H9 (cell line): ENCODE measurements around the gene PARVB. TPM values are rescaled to one million over a fixed set of nuclear protein-coding genes. Genes with fewer than 3 reads are reported as not detected.
A peak's percentile ranks its signal among the peaks of the same experiment; 100 is the strongest.

Source experiments
- DNase-seq: peaks from one replicate; pipeline ENCODE4 v3.0.0-alpha.2; 2017
- H2AFZ ChIP-seq: one replicate; pipeline ENCODE4 v1.6.1; 2013; ENCODE audit warnings: mild to moderate bottlenecking, low read length, control low read depth, moderate library complexity
- H2AK5ac ChIP-seq: 2 replicates; pipeline ENCODE4 v1.6.1; 2013; ENCODE audit warnings: low read length, control low read depth, mixed read lengths; ENCODE audit not compliant: insufficient read length
- H2BK120ac ChIP-seq: one replicate; pipeline ENCODE4 v1.6.1; 2013; ENCODE audit warnings: low read depth, mild to moderate bottlenecking, low read length, control low read depth, inconsistent platforms; ENCODE audit not compliant: poor library complexity, severe bottlenecking
- H2BK12ac ChIP-seq: 2 replicates; pipeline ENCODE4 v1.6.1; 2013; ENCODE audit warnings: low read length, control low read depth, mixed read lengths, low read depth; ENCODE audit not compliant: insufficient read length
- H2BK15ac ChIP-seq: 2 replicates; pipeline ENCODE4 v1.6.1; 2013; ENCODE audit warnings: low read depth, low read length, control low read depth
- H2BK20ac ChIP-seq: one replicate; pipeline ENCODE4 v1.6.1; 2013; ENCODE audit warnings: low read depth, mild to moderate bottlenecking, low read length, control low read depth, inconsistent platforms; ENCODE audit not compliant: poor library complexity, severe bottlenecking
- H2BK5ac ChIP-seq: 2 replicates; pipeline ENCODE4 v1.6.1; 2013; ENCODE audit warnings: low read length, control low read depth, mixed read lengths; ENCODE audit not compliant: insufficient read length
- H3K14ac ChIP-seq: 2 replicates; pipeline ENCODE4 v1.6.1; 2013; ENCODE audit warnings: low read length, control low read depth; ENCODE audit not compliant: insufficient read depth
- H3K18ac ChIP-seq: 2 replicates; pipeline ENCODE4 v1.6.1; 2013; ENCODE audit warnings: low read depth, mild to moderate bottlenecking, mixed read lengths, low read length, control low read depth; ENCODE audit not compliant: insufficient read length
- H3K23ac ChIP-seq: 2 replicates; pipeline ENCODE4 v1.6.1; 2013; ENCODE audit warnings: low read length, control low read depth, mixed read lengths, low read depth; ENCODE audit not compliant: insufficient read length
- H3K23me2 ChIP-seq: 2 replicates; pipeline ENCODE4 v1.6.1; 2013; ENCODE audit warnings: low read depth, mild to moderate bottlenecking, mixed read lengths, low read length, control low read depth; ENCODE audit not compliant: insufficient read length, poor library complexity, severe bottlenecking
- H3K27ac ChIP-seq: 2 replicates; pipeline ENCODE4 v1.5.1; 2013; ENCODE audit warnings: low read length, control low read depth, mixed read lengths, low read depth; ENCODE audit not compliant: insufficient read length
- H3K27me3 ChIP-seq: 2 replicates; pipeline ENCODE4 v1.6.1; 2013; ENCODE audit warnings: low read length, control low read depth, inconsistent platforms; ENCODE audit not compliant: insufficient read depth
- H3K4ac ChIP-seq: 2 replicates; pipeline ENCODE4 v1.6.1; 2013; ENCODE audit warnings: low read depth, mild to moderate bottlenecking, control low read depth, inconsistent platforms, low read length, moderate library complexity
- H3K4me1 ChIP-seq: 2 replicates; pipeline ENCODE4 v1.6.1; 2013; ENCODE audit warnings: low read length, control low read depth, inconsistent platforms; ENCODE audit not compliant: insufficient read depth
- H3K4me2 ChIP-seq: 2 replicates; pipeline ENCODE4 v1.6.1; 2013; ENCODE audit warnings: low read length, control low read depth, mixed read lengths; ENCODE audit not compliant: insufficient read length, insufficient read depth
- H3K56ac ChIP-seq: 2 replicates; pipeline ENCODE4 v1.6.1; 2013; ENCODE audit warnings: low read depth, mild to moderate bottlenecking, mixed read lengths, low read length, control low read depth; ENCODE audit not compliant: insufficient read length
- H3K79me1 ChIP-seq: 2 replicates; pipeline ENCODE4 v1.6.1; 2013; ENCODE audit warnings: low read depth, mild to moderate bottlenecking, moderate library complexity, low read length, control low read depth, inconsistent platforms; ENCODE audit not compliant: insufficient read depth, poor library complexity, severe bottlenecking
- H3K79me2 ChIP-seq: 2 replicates; pipeline ENCODE4 v1.6.1; 2013; ENCODE audit warnings: low read length, control low read depth, inconsistent platforms; ENCODE audit not compliant: insufficient read depth
- H3K9ac ChIP-seq: 2 replicates; pipeline ENCODE4 v1.6.1; 2013; ENCODE audit warnings: low read length, control low read depth, mixed read lengths; ENCODE audit not compliant: insufficient read length; ENCODE audit errors: extremely low read depth
- H3K9me3 ChIP-seq: one replicate; pipeline ENCODE4 v1.6.1; 2013; ENCODE audit warnings: low read depth, low read length, inconsistent platforms; ENCODE audit not compliant: control insufficient read depth
- H3T11ph ChIP-seq: one replicate; pipeline ENCODE4 v1.6.1; 2013; ENCODE audit warnings: mild to moderate bottlenecking, low read length, control low read depth, inconsistent platforms
- H4K20me1 ChIP-seq: one replicate; pipeline ENCODE4 v1.6.1; 2013; ENCODE audit not compliant: control insufficient read depth, insufficient read length, insufficient read depth
- H4K5ac ChIP-seq: 2 replicates; pipeline ENCODE4 v1.6.1; 2013; ENCODE audit warnings: low read depth, mild to moderate bottlenecking, mixed read lengths, low read length, control low read depth; ENCODE audit not compliant: insufficient read length
- H4K8ac ChIP-seq: replicated peaks from 2 replicates; pipeline ENCODE4 v1.6.1; 2013; ENCODE audit warnings: low read length, control low read depth, mixed read lengths, low read depth; ENCODE audit not compliant: insufficient read length
- H4K91ac ChIP-seq: 2 replicates; pipeline ENCODE4 v1.6.1; 2013; ENCODE audit warnings: low read depth, mild to moderate bottlenecking, moderate library complexity, mixed read lengths, low read length, control low read depth; ENCODE audit not compliant: insufficient read length
- H3K27ac Mint-ChIP-seq, 3 experiments: 2 replicates in 2 of 3; 3 replicates in 1 of 3; pipeline ENCODE4 v1.8.0; 2020 to 2021; ENCODE audit warnings: mixed read lengths in 3 of 3, mild to moderate bottlenecking in 1 of 3, moderate library complexity in 1 of 3
- H3K27me3 Mint-ChIP-seq: 2 replicates; pipeline ENCODE4 v1.8.0; 2021; ENCODE audit warnings: low read depth, mild to moderate bottlenecking, moderate library complexity, mixed read lengths
- H3K36me3 Mint-ChIP-seq, 3 experiments: 2 replicates in 2 of 3; 3 replicates in 1 of 3; pipeline ENCODE4 v1.8.0; 2020 to 2021; ENCODE audit warnings: low read depth in 3 of 3, mixed read lengths in 3 of 3; ENCODE audit not compliant: insufficient read depth in 1 of 3
- H3K4me1 Mint-ChIP-seq, 2 experiments: 2 replicates each; pipeline ENCODE4 v1.8.0; 2020; ENCODE audit warnings: mixed read lengths in 2 of 2
- H3K4me3 Mint-ChIP-seq, 2 experiments: 2 replicates in 1 of 2; 3 replicates in 1 of 2; pipeline ENCODE4 v1.8.0; 2020 to 2021; ENCODE audit warnings: mild to moderate bottlenecking in 2 of 2, mixed read lengths in 2 of 2, moderate library complexity in 1 of 2
- H3K9me3 Mint-ChIP-seq, 2 experiments: 2 replicates in 1 of 2; 3 replicates in 1 of 2; pipeline ENCODE4 v1.8.0; 2020; ENCODE audit warnings: mild to moderate bottlenecking in 2 of 2, mixed read lengths in 2 of 2, moderate library complexity in 1 of 2
- WGBS: extraction: QIAGEN DNeasy Blood & Tissue Kit; methylation state at CpG from one replicate; pipeline ENCODE4 v1.1.7; 2013; ENCODE audit warnings: missing lambda C conversion rate, low lambda C conversion rate, mixed read lengths; ENCODE audit not compliant: insufficient read length; ENCODE audit errors: extremely low coverage; 5-methylcytosine and 5-hydroxymethylcytosine counted together
- total RNA-seq: library from RNA; stranded (reverse); gene quantifications from 2 replicates; pipeline ENCODE4 v1.2.1, GENCODE V29; 2021
- TF ChIP-seq, protein P1 (sequence below): fragments of 200-600 bp; sonication (generic); conservative IDR thresholded peaks from 3 replicates; pipeline ENCODE4 v1.8.0; 2021; ENCODE audit warnings: antibody characterized with exemption, mild to moderate bottlenecking

PARVB gene
- total RNA-seq, 1 experiment from 2014 or later = 15.6 TPM

DNA sequence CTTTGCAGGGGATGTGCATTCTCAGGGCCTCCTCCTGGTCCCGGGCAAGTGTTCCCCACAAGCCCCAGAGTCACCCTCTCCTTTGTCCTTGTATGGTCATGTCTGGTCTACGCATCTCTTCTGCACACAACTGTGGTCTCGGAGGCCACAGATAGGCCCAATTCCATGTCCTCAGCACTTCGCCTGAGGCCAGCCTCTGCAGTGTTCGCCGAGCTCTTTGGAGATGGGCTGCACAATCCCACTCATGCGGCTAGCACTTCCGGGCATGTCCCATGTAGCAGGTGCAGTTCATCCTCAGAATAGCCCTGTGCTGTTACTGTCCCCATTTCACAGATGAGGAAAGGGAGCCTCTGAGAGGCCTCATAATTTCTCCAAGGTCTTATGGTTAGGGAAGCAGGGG lies 164.2 kb downstream of the PARVB start:
- Histone ChIP-seq H3K79me2 (no peaks in the 10 kb centered on the region), H3K23ac (no peak overlapping the region), H3K56ac (no peak overlapping the region), H3K4ac (no peak overlapping the region), H2BK120ac (no peak overlapping the region), H3K4me1 (no peaks in the 10 kb centered on the region), H4K91ac (no peak overlapping the region), H4K5ac (no peak overlapping the region), H3K4me2 (no peak overlapping the region), H3K27ac (no peak overlapping the region), H3K18ac (no peak overlapping the region), H3K23me2 (no peaks in the 10 kb centered on the region), H3K9me3 (no peaks in the 10 kb centered on the region), H3K79me1 (no peaks in the 10 kb centered on the region), H4K8ac (no peak overlapping the region), H2AFZ (no peak overlapping the region), H2BK12ac (no peak overlapping the region), H4K20me1 (no peaks in the 10 kb centered on the region), H2AK5ac (no peak overlapping the region), H2BK20ac (no peak overlapping the region), H2BK5ac (no peak overlapping the region), H3K14ac (no peak overlapping the region), H3T11ph (no peak overlapping the region), H3K27me3 (no peaks in the 10 kb centered on the region), H2BK15ac (no peak overlapping the region), H3K9ac (no peak overlapping the region)
- H3K27me3 Mint-ChIP-seq = peaks cover 5% of the 10 kb centered on the region
- H3K9me3 Mint-ChIP-seq = no peaks in the 10 kb centered on the region
- no CpG with 5 or more reads among the region's 8 CpGs for WGBS
- DNase-seq = no peak
- TF ChIP-seq, protein P1, sequence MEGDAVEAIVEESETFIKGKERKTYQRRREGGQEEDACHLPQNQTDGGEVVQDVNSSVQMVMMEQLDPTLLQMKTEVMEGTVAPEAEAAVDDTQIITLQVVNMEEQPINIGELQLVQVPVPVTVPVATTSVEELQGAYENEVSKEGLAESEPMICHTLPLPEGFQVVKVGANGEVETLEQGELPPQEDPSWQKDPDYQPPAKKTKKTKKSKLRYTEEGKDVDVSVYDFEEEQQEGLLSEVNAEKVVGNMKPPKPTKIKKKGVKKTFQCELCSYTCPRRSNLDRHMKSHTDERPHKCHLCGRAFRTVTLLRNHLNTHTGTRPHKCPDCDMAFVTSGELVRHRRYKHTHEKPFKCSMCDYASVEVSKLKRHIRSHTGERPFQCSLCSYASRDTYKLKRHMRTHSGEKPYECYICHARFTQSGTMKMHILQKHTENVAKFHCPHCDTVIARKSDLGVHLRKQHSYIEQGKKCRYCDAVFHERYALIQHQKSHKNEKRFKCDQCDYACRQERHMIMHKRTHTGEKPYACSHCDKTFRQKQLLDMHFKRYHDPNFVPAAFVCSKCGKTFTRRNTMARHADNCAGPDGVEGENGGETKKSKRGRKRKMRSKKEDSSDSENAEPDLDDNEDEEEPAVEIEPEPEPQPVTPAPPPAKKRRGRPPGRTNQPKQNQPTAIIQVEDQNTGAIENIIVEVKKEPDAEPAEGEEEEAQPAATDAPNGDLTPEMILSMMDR = no peak
- H3K27ac Mint-ChIP-seq = peak overlapping the region in 1 of 3 experiments; percentile 65; a peak in 1 of 7 replicates
- H3K36me3 Mint-ChIP-seq = no peaks in the 10 kb centered on the region; a peak in 1 of 7 replicates
- peaks cover 9 to 20% of the 10 kb centered on the region in 2 experiments for H3K4me1 Mint-ChIP-seq
- H3K4me3 Mint-ChIP-seq = no peak overlapping the region
